Measurements from ENCODE around the gene PSMB7.

PSMB7 gene

GRCh38 chr9:124332361-124333202 is 82.7 kb downstream of the PSMB7 start:
- Histone ChIP-seq H3K4me2 (ENCODE audit: low read length) (no peak overlapping the region), H3K27me3 (ENCODE audit: control insufficient read depth, low read length) (no peaks in the 10 kb centered on the region), H4K20me1 (ENCODE audit: control insufficient read depth, insufficient read depth, low read depth, low read length) (no peaks in the 10 kb centered on the region), H3K27ac (ENCODE audit: low read depth, low read length) (no peak overlapping the region), H3K4me1 (ENCODE audit: control insufficient read depth, low read length) (no peaks in the 10 kb centered on the region), H3K9me2 (replicated peaks; ENCODE audit: control insufficient read depth, low read length) (no peaks in the 10 kb centered on the region), H3F3A (ENCODE audit: control insufficient read depth, insufficient read depth) (no peaks in the 10 kb centered on the region), H3K4me3 (ENCODE audit: low read length) (no peak overlapping the region), H3K9me3 (ENCODE audit: control insufficient read depth, insufficient read depth, low read length) (no peaks in the 10 kb centered on the region), H3K36me3 (ENCODE audit: control insufficient read depth, low read length) (no peaks in the 10 kb centered on the region), H3K79me2 (ENCODE audit: control insufficient read depth, low read length) (no peaks in the 10 kb centered on the region)
- TF ChIP-seq EZH2phosphoT487 (IDR thresholded peaks at IDR 0.05; ENCODE audit: borderline replicate concordance, low read length) = no peak
- TF ChIP-seq, protein P1, sequence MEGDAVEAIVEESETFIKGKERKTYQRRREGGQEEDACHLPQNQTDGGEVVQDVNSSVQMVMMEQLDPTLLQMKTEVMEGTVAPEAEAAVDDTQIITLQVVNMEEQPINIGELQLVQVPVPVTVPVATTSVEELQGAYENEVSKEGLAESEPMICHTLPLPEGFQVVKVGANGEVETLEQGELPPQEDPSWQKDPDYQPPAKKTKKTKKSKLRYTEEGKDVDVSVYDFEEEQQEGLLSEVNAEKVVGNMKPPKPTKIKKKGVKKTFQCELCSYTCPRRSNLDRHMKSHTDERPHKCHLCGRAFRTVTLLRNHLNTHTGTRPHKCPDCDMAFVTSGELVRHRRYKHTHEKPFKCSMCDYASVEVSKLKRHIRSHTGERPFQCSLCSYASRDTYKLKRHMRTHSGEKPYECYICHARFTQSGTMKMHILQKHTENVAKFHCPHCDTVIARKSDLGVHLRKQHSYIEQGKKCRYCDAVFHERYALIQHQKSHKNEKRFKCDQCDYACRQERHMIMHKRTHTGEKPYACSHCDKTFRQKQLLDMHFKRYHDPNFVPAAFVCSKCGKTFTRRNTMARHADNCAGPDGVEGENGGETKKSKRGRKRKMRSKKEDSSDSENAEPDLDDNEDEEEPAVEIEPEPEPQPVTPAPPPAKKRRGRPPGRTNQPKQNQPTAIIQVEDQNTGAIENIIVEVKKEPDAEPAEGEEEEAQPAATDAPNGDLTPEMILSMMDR (IDR thresholded peaks at IDR 0.05; ENCODE audit: low read depth, low read length, poor library complexity, severe bottlenecking) = no peak

GRCh38 chr9:124331580-124331979 is 83.7 kb downstream of the PSMB7 start:
- Histone ChIP-seq H3K4me1 (ENCODE audit: control insufficient read depth, low read length) (no peaks in the 10 kb centered on the region), H3K36me3 (ENCODE audit: control insufficient read depth, low read length) (no peaks in the 10 kb centered on the region), H3K9me3 (ENCODE audit: control insufficient read depth, insufficient read depth, low read length) (no peaks in the 10 kb centered on the region), H4K20me1 (ENCODE audit: control insufficient read depth, insufficient read depth, low read depth, low read length) (no peaks in the 10 kb centered on the region), H3K4me2 (ENCODE audit: low read length) (no peak overlapping the region), H3K27me3 (ENCODE audit: control insufficient read depth, low read length) (no peaks in the 10 kb centered on the region), H3F3A (ENCODE audit: control insufficient read depth, insufficient read depth) (no peaks in the 10 kb centered on the region), H3K9me2 (replicated peaks; ENCODE audit: control insufficient read depth, low read length) (no peaks in the 10 kb centered on the region), H3K79me2 (ENCODE audit: control insufficient read depth, low read length) (no peaks in the 10 kb centered on the region), H3K27ac (ENCODE audit: low read depth, low read length) (no peak overlapping the region), H3K4me3 (ENCODE audit: low read length) (no peak overlapping the region)
- TF ChIP-seq, protein P1 (IDR thresholded peaks at IDR 0.05; ENCODE audit: low read depth, low read length, poor library complexity, severe bottlenecking) = no peak
- TF ChIP-seq EZH2phosphoT487 (IDR thresholded peaks at IDR 0.05; ENCODE audit: borderline replicate concordance, low read length) = no peak

- H3K27ac ChIP-seq (ENCODE audit: low read depth, low read length) = no peak overlapping the region
These were observed 85.1 kb downstream of the PSMB7 start for GRCh38 chr9:124330011-124330697.

More at GRCh38 chr9:124330011-124330697, 85.1 kb downstream of the PSMB7 start:
- Histone ChIP-seq H3K4me1 (ENCODE audit: control insufficient read depth, low read length) (no peaks in the 10 kb centered on the region), H4K20me1 (ENCODE audit: control insufficient read depth, insufficient read depth, low read depth, low read length) (no peaks in the 10 kb centered on the region), H3K79me2 (ENCODE audit: control insufficient read depth, low read length) (no peaks in the 10 kb centered on the region), H3K27me3 (ENCODE audit: control insufficient read depth, low read length) (no peaks in the 10 kb centered on the region), H3K36me3 (ENCODE audit: control insufficient read depth, low read length) (no peaks in the 10 kb centered on the region), H3K4me2 (ENCODE audit: low read length) (no peak overlapping the region), H3K4me3 (ENCODE audit: low read length) (no peak overlapping the region), H3F3A (ENCODE audit: control insufficient read depth, insufficient read depth) (no peaks in the 10 kb centered on the region), H3K9me2 (replicated peaks; ENCODE audit: control insufficient read depth, low read length) (no peaks in the 10 kb centered on the region), H3K9me3 (ENCODE audit: control insufficient read depth, insufficient read depth, low read length) (no peaks in the 10 kb centered on the region)
- TF ChIP-seq EZH2phosphoT487 (IDR thresholded peaks at IDR 0.05; ENCODE audit: borderline replicate concordance, low read length) = no peak
- TF ChIP-seq, protein P1 (IDR thresholded peaks at IDR 0.05; ENCODE audit: low read depth, low read length, poor library complexity, severe bottlenecking) = no peak

Data from DOHH2 (cell line).